NK-92 (cell line): Measurements from ENCODE around the gene ABR.
"Not testable (repeated sequence)": the region's sequence is repeated elsewhere in the genome, so short reads cannot be mapped to it uniquely, and the experiment has no call there.

Source experiments
- DNase-seq: peaks from one replicate; lab custom pipeline; 2025; ENCODE audit not compliant: unreplicated experiment; lab: John Stamatoyannopoulos, UW

Gene ABR

GRCh38 chr17:1097972-1098744, 81.6 kb downstream of the ABR start:
- DNase-seq: not testable (repeated sequence)

- DNase-seq: no peak
Measured at GRCh38 chr17:1096215-1096614, 83.6 kb downstream of the ABR start.

- DNase-seq: no peak
Measured at GRCh38 chr17:1095853-1096173, 84.0 kb downstream of the ABR start.

- DNase-seq: no peak
Measured at GRCh38 chr17:1095090-1095852, 84.5 kb downstream of the ABR start.

- DNase-seq: no peak
Measured at GRCh38 chr17:1094591-1094990, 85.2 kb downstream of the ABR start.

GRCh38 chr17:1091900-1092299, 87.9 kb downstream of the ABR start:
- no peak for DNase-seq

- DNase-seq: no peak
Measured at GRCh38 chr17:1091190-1091534, 88.6 kb downstream of the ABR start.

- no peak for DNase-seq
Measured at GRCh38 chr17:1090465-1091189, 89.2 kb downstream of the ABR start.

- no peak for DNase-seq
Measured at GRCh38 chr17:1089915-1090314, 89.9 kb downstream of the ABR start.

- DNase-seq: no peak
Measured at GRCh38 chr17:1087381-1088241, 92.2 kb downstream of the ABR start.

- no peak for DNase-seq
Measured at GRCh38 chr17:1083451-1084187, 96.2 kb downstream of the ABR start.

- DNase-seq: no peak
Measured at GRCh38 chr17:1082579-1082978, 97.2 kb downstream of the ABR start.

- DNase-seq: no peak
Measured at GRCh38 chr17:1078831-1079561, 100.8 kb downstream of the ABR start.

GRCh38 chr17:1077986-1078711, 101.6 kb downstream of the ABR start:
- no peak for DNase-seq

- no peak for DNase-seq
Measured at GRCh38 chr17:1077581-1077985, 102.2 kb downstream of the ABR start.

- no peak for DNase-seq
Measured at GRCh38 chr17:1076982-1077302, 102.8 kb downstream of the ABR start.

- DNase-seq: no peak
Measured at GRCh38 chr17:1076299-1076981, 103.3 kb downstream of the ABR start.

- DNase-seq: no peak
Measured at GRCh38 chr17:1074886-1075605, 104.7 kb downstream of the ABR start.
